Posterior vena cava (tissue), 2 donors: ENCODE results near the gene PRSS53. TPM values are rescaled to one million over a fixed set of nuclear protein-coding genes. Genes with fewer than 3 reads are reported as not detected.

Experiments
- DNase-seq: peaks from one replicate; pipeline ENCODE4 v3.0.0-alpha.2; 2020; ENCODE audit warnings: low spot score
- intact Hi-C, 2 donors: fragments of 100-400 bp; cut with DNase I; formaldehyde crosslinking; loops; one replicate each; pipeline versions ENCODE4 v1.14.1 to v1.14.2; 2022 to 2023
- total RNA-seq, 2 donors: library from RNA; stranded (reverse); fragmentation: NEBNext Ultra II Directional; extraction: Animal tissue kit (Norgen Biotek cat#: 25700); gene quantifications; one replicate each; pipeline ENCODE4 v1.2.1, GENCODE V29; 2021
- donor health status: DM: yes; HTN: yes; CAD: no.
- donor health status: DM: yes; HTN: yes; CAD: no.

Gene PRSS53
- total RNA-seq, 2 donors from 2014 or later: 1.5 to 3.5 TPM

- intact Hi-C loops: no loop called here
Measured at GRCh38 chr16:31067342-31067741, 21.4 kb downstream of the PRSS53 start.

GRCh38 chr16:31064882-31065461 is 23.8 kb downstream of the PRSS53 start:
- intact Hi-C loops: no loop called here
- DNase-seq: no peak

More at GRCh38 chr16:31067342-31067741, 21.4 kb downstream of the PRSS53 start:
- no peak for DNase-seq

- intact Hi-C loops: no loop called here
- DNase-seq: no peak
Measured at GRCh38 chr16:31063843-31064611, 24.7 kb downstream of the PRSS53 start.

GRCh38 chr16:31063495-31063842 is 25.3 kb downstream of the PRSS53 start:
- no peak for DNase-seq
- intact Hi-C loops: no loop called here

- no peak for DNase-seq
- intact Hi-C loops: no loop called here
Measured at GRCh38 chr16:31061813-31062440, 26.8 kb downstream of the PRSS53 start.

- no peak for DNase-seq
- intact Hi-C loops: no loop called here
Measured at GRCh38 chr16:31061126-31061812, 27.5 kb downstream of the PRSS53 start.

GRCh38 chr16:31055613-31056012 is 33.1 kb downstream of the PRSS53 start:
- intact Hi-C loops: no loop called here
- DNase-seq: no peak

- intact Hi-C loops: no loop called here
- no peak for DNase-seq
Measured at GRCh38 chr16:31052114-31052513, 36.6 kb downstream of the PRSS53 start.

GRCh38 chr16:31050280-31051030 is 38.3 kb downstream of the PRSS53 start:
- DNase-seq: no peak
- intact Hi-C loops: no loop called here

- intact Hi-C loops: no loop called here
- no peak for DNase-seq
Measured at GRCh38 chr16:31043898-31044481, 44.8 kb downstream of the PRSS53 start.

GRCh38 chr16:31043352-31043751 is 45.4 kb downstream of the PRSS53 start:
- intact Hi-C loops: no loop called here
- DNase-seq: no peak

GRCh38 chr16:31042866-31043265 is 45.9 kb downstream of the PRSS53 start:
- intact Hi-C loops: no loop called here
- DNase-seq: no peak

- intact Hi-C loops: no loop called here
- no peak for DNase-seq
Measured at GRCh38 chr16:31038993-31039392, 49.8 kb downstream of the PRSS53 start.

- intact Hi-C loops: no loop called here
- no peak for DNase-seq
Measured at GRCh38 chr16:31036691-31037090, 52.1 kb downstream of the PRSS53 start.

- intact Hi-C loops: loop anchor here in 1 of 2 donors (5.0 kb wide), 1 partner anchor 37 kb away; no protein-coding TSS in a partner anchor
- peak; percentile 97 for DNase-seq
Measured at GRCh38 chr16:31033709-31034492, 54.8 kb downstream of the PRSS53 start.
